ENCODE measurements around the gene SSH3. TPM values are rescaled to one million over a fixed set of nuclear protein-coding genes. Genes with fewer than 3 reads are reported as not detected.

Gene SSH3
- total RNA-seq, 1 donor from 2014 or later, result 20.1 TPM

DNA sequence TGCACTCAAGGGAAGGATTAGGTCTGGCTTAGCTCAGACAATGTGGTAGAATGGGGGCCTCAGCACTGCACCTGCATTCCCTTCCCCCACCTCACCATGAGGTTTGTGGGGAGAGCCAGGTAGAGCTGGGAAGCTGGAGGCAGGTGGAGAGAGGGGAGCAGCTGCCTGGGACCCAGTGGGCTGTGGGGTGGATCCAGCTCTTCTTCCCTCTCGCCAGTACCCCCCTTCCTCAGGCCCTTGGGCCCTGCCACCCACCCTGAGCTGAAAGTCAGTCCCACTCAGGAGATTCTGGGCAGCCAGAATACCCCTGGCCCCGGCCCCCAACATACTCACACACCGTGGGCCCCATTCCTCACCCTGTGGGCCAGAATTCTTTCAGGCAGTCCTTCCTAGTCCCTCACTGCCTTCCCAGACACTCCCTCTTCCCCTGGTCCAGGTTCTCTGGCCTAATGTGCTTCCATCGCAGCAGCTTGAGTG lies 53.1 kb downstream of the SSH3 start:
- DNase-seq (ENCODE audit: low read depth) (no peak), FAIRE-seq (no peak)
- TF ChIP-seq, protein P1, sequence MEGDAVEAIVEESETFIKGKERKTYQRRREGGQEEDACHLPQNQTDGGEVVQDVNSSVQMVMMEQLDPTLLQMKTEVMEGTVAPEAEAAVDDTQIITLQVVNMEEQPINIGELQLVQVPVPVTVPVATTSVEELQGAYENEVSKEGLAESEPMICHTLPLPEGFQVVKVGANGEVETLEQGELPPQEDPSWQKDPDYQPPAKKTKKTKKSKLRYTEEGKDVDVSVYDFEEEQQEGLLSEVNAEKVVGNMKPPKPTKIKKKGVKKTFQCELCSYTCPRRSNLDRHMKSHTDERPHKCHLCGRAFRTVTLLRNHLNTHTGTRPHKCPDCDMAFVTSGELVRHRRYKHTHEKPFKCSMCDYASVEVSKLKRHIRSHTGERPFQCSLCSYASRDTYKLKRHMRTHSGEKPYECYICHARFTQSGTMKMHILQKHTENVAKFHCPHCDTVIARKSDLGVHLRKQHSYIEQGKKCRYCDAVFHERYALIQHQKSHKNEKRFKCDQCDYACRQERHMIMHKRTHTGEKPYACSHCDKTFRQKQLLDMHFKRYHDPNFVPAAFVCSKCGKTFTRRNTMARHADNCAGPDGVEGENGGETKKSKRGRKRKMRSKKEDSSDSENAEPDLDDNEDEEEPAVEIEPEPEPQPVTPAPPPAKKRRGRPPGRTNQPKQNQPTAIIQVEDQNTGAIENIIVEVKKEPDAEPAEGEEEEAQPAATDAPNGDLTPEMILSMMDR (IDR thresholded peaks at IDR 0.05; ENCODE audit: insufficient read depth, low read depth, low read length), result no peak
- no peak for TF ChIP-seq EZH2 (IDR thresholded peaks at IDR 0.05; ENCODE audit: insufficient read depth, low read length)
- no peaks in the 10 kb centered on the region for H3K36me3 ChIP-seq (ENCODE audit: insufficient read depth, low read length)
- Mint-ChIP-seq H3K36me3 (ENCODE audit: low read depth, unreplicated experiment) (peaks cover 2% of the 10 kb centered on the region), H3K9me3 (ENCODE audit: unreplicated experiment) (no peaks in the 10 kb centered on the region), H3K4me3 (ENCODE audit: unreplicated experiment) (peak overlapping the region; percentile 69), H3K27me3 (ENCODE audit: low read depth, unreplicated experiment) (no peaks in the 10 kb centered on the region), H3K27ac (ENCODE audit: unreplicated experiment) (peak overlapping the region; percentile 98), H3K4me1 (ENCODE audit: low read depth, unreplicated experiment) (peaks cover 46% of the 10 kb centered on the region)
- no peaks in the 10 kb centered on the region for H3K27me3 ChIP-seq (ENCODE audit: insufficient read depth, low read length)
- H3K4me1 ChIP-seq (ENCODE audit: insufficient read depth, low read length), result peaks cover 58% of the 10 kb centered on the region
- H3K9me3 ChIP-seq (ENCODE audit: insufficient read depth, low read depth, low read length), result no peaks in the 10 kb centered on the region
- H3K79me2 ChIP-seq (ENCODE audit: insufficient read depth, low read length), result peaks cover 20% of the 10 kb centered on the region
- peak overlapping the region; percentile 80 for H3K9ac ChIP-seq (ENCODE audit: low read length)
- no peak overlapping the region for H3K4me3 ChIP-seq (ENCODE audit: insufficient read depth, low read depth, low read length)
- no peak overlapping the region for H2AFZ ChIP-seq (ENCODE audit: low read depth, low read length)
- H3K27ac ChIP-seq (ENCODE audit: low read depth, low read length), result peak overlapping the region; percentile 95
- peak overlapping the region; percentile 67 for H3K4me2 ChIP-seq (ENCODE audit: low read length)
- H4K20me1 ChIP-seq (ENCODE audit: insufficient read depth, low read length), result peaks cover 7% of the 10 kb centered on the region

DNA sequence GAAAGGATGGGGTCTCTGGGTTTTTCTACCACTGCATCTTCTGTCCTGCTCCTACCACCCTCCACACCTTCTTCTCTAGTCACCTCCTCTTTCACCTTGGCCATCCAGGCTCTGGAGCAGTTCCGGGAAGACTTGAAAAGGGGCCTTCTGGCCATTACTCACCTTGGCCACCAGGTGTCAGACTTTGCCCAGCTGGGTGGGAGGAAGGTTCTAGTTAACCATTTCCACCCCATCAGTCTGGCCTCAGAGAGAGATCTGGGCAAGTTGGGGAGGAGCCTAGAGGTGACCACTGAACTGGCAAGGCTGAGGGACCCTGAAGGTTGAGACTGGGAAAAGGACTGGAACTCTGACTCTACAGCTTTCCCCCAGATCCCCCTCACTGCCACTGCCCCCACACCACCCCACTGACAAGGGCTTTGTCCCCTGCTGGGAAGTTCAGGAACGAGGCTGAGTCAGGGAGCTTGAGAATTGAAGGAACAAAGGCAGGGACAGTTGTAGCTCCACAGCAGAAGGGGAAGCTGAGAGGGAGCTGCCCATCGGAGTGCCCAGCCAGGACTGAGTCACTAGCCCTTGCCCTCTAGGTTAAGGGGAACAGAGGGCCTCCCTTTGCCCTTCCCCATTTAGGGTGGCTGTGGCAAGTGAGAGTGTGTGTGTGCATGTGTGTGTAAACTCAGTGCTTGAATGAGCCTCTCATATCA lies 53.7 kb downstream of the SSH3 start:
- FAIRE-seq (no peak), DNase-seq (ENCODE audit: low read depth) (peak; percentile 57)
- Histone ChIP-seq H2AFZ (ENCODE audit: low read depth, low read length) (peak overlapping the region; percentile 28), H3K9ac (ENCODE audit: low read length) (peak overlapping the region; percentile 80), H3K4me1 (ENCODE audit: insufficient read depth, low read length) (peaks cover 54% of the 10 kb centered on the region), H3K4me3 (ENCODE audit: insufficient read depth, low read depth, low read length) (peak overlapping the region; percentile 3), H3K27ac (ENCODE audit: low read depth, low read length) (peak overlapping the region; percentile 58), H3K36me3 (ENCODE audit: insufficient read depth, low read length) (no peaks in the 10 kb centered on the region), H4K20me1 (ENCODE audit: insufficient read depth, low read length) (peaks cover 9% of the 10 kb centered on the region), H3K27me3 (ENCODE audit: insufficient read depth, low read length) (no peaks in the 10 kb centered on the region), H3K79me2 (ENCODE audit: insufficient read depth, low read length) (peaks cover 16% of the 10 kb centered on the region), H3K4me2 (ENCODE audit: low read length) (peak overlapping the region; percentile 67), H3K9me3 (ENCODE audit: insufficient read depth, low read depth, low read length) (no peaks in the 10 kb centered on the region)
- TF ChIP-seq, protein P1 (IDR thresholded peaks at IDR 0.05; ENCODE audit: insufficient read depth, low read depth, low read length), result peak; percentile 96
- no peak for TF ChIP-seq EZH2 (IDR thresholded peaks at IDR 0.05; ENCODE audit: insufficient read depth, low read length)
- Mint-ChIP-seq H3K27me3 (ENCODE audit: low read depth, unreplicated experiment) (no peaks in the 10 kb centered on the region), H3K4me3 (ENCODE audit: unreplicated experiment) (peak overlapping the region; percentile 69), H3K9me3 (ENCODE audit: unreplicated experiment) (no peaks in the 10 kb centered on the region), H3K27ac (ENCODE audit: unreplicated experiment) (peak overlapping the region; percentile 98), H3K36me3 (ENCODE audit: low read depth, unreplicated experiment) (peaks cover 6% of the 10 kb centered on the region), H3K4me1 (ENCODE audit: low read depth, unreplicated experiment) (peaks cover 42% of the 10 kb centered on the region)
